ENCODE measurements around the gene BRPF3. TPM values are rescaled to one million over a fixed set of nuclear protein-coding genes. Genes with fewer than 3 reads are reported as not detected.

The BRPF3 gene
- total RNA-seq: 20.2 and 24.1 TPM in 2 replicates

- intact Hi-C loops (cut with micrococcal nuclease): loop anchor here (2.0 kb wide), 1 partner anchor 75 kb away; no protein-coding TSS in a partner anchor
- Mint-ChIP-seq H3K36me3 (ENCODE audit: low read depth) (peaks cover 21% of the 10 kb centered on the region), H3K4me3 (ENCODE audit: low read depth) (peak within 1 kb of the TSS; percentile 85), H3K27ac (peak within 1 kb of the TSS; percentile 88), H3K4me1 (ENCODE audit: low read depth) (peaks cover 19% of the 10 kb centered on the region), H3K9me3 (no peaks in the 10 kb centered on the region), H3K27me3 (ENCODE audit: low read depth) (peaks cover 3% of the 10 kb centered on the region)
- DNase-seq (ENCODE audit: low spot score): peak; percentile 69
These were observed at the start of gene BRPF3 for GRCh38 chr6:36196113-36196879. Gene BRPF3, plus strand, starts transcription at chr6:36196744. Its CDS starts 3,579 bp downstream, at chr6:36200323.

- intact Hi-C loops (cut with micrococcal nuclease): no loop called here
- H3K4me1 Mint-ChIP-seq (ENCODE audit: low read depth): peaks cover 16% of the 10 kb centered on the region
- no peaks in the 10 kb centered on the region for H3K27me3 Mint-ChIP-seq (ENCODE audit: low read depth)
- H3K4me3 Mint-ChIP-seq (ENCODE audit: low read depth): no peak overlapping the region
- no peak overlapping the region for H3K27ac Mint-ChIP-seq
- DNase-seq (ENCODE audit: low spot score): no peak
- H3K36me3 Mint-ChIP-seq (ENCODE audit: low read depth): peaks cover 3% of the 10 kb centered on the region
- peaks cover 4% of the 10 kb centered on the region for H3K9me3 Mint-ChIP-seq
These were observed 49.2 kb upstream of the BRPF3 start for GRCh38 chr6:36147294-36147693.

- intact Hi-C loops (cut with micrococcal nuclease): no loop called here
- Mint-ChIP-seq H3K36me3 (ENCODE audit: low read depth) (peaks cover 9% of the 10 kb centered on the region), H3K27ac (no peak overlapping the region), H3K4me1 (ENCODE audit: low read depth) (peaks cover 16% of the 10 kb centered on the region), H3K9me3 (peaks cover 9% of the 10 kb centered on the region), H3K27me3 (ENCODE audit: low read depth) (no peaks in the 10 kb centered on the region), H3K4me3 (ENCODE audit: low read depth) (no peak overlapping the region)
- DNase-seq (ENCODE audit: low spot score): no peak
These were observed 47.1 kb upstream of the BRPF3 start for GRCh38 chr6:36149476-36149875.

- Mint-ChIP-seq H3K9me3 (peaks cover 14% of the 10 kb centered on the region), H3K4me1 (ENCODE audit: low read depth) (peaks cover 16% of the 10 kb centered on the region), H3K27me3 (ENCODE audit: low read depth) (no peaks in the 10 kb centered on the region), H3K27ac (peak overlapping the region; percentile 23), H3K4me3 (ENCODE audit: low read depth) (no peak overlapping the region), H3K36me3 (ENCODE audit: low read depth) (peaks cover 10% of the 10 kb centered on the region)
- intact Hi-C loops (cut with micrococcal nuclease): no loop called here
- no peak for DNase-seq (ENCODE audit: low spot score)
These were observed 46.3 kb upstream of the BRPF3 start for GRCh38 chr6:36150283-36150682.

- H3K4me1 Mint-ChIP-seq (ENCODE audit: low read depth): peaks cover 8% of the 10 kb centered on the region
- no peaks in the 10 kb centered on the region for H3K27me3 Mint-ChIP-seq (ENCODE audit: low read depth)
- DNase-seq (ENCODE audit: low spot score): no peak
- intact Hi-C loops (cut with micrococcal nuclease): no loop called here
- no peak overlapping the region for H3K27ac Mint-ChIP-seq
- no peak overlapping the region for H3K4me3 Mint-ChIP-seq (ENCODE audit: low read depth)
- H3K36me3 Mint-ChIP-seq (ENCODE audit: low read depth): peaks cover 11% of the 10 kb centered on the region
- H3K9me3 Mint-ChIP-seq: peaks cover 22% of the 10 kb centered on the region
These were observed 42.3 kb upstream of the BRPF3 start for GRCh38 chr6:36154286-36154685.

- DNase-seq (ENCODE audit: low spot score): no peak
- H3K36me3 Mint-ChIP-seq (ENCODE audit: low read depth): peaks cover 11% of the 10 kb centered on the region
- no peak overlapping the region for H3K27ac Mint-ChIP-seq
- intact Hi-C loops (cut with micrococcal nuclease): no loop called here
- peaks cover 28% of the 10 kb centered on the region for H3K9me3 Mint-ChIP-seq
- peaks cover under 1% of the 10 kb centered on the region for H3K4me1 Mint-ChIP-seq (ENCODE audit: low read depth)
- no peak overlapping the region for H3K4me3 Mint-ChIP-seq (ENCODE audit: low read depth)
- no peaks in the 10 kb centered on the region for H3K27me3 Mint-ChIP-seq (ENCODE audit: low read depth)
These were observed 40.9 kb upstream of the BRPF3 start for GRCh38 chr6:36155662-36156061.

GRCh38 chr6:36160147-36160760 lies 36.3 kb upstream of the BRPF3 start:
- intact Hi-C loops (cut with micrococcal nuclease): no loop called here
- H3K36me3 Mint-ChIP-seq (ENCODE audit: low read depth): peaks cover 4% of the 10 kb centered on the region
- H3K9me3 Mint-ChIP-seq: peaks cover 19% of the 10 kb centered on the region
- no peaks in the 10 kb centered on the region for H3K4me1 Mint-ChIP-seq (ENCODE audit: low read depth)
- H3K27ac Mint-ChIP-seq: no peak overlapping the region
- H3K4me3 Mint-ChIP-seq (ENCODE audit: low read depth): no peak overlapping the region
- no peaks in the 10 kb centered on the region for H3K27me3 Mint-ChIP-seq (ENCODE audit: low read depth)
- no peak for DNase-seq (ENCODE audit: low spot score)

- H3K27ac Mint-ChIP-seq: peak overlapping the region; percentile 78
- no peak overlapping the region for H3K4me3 Mint-ChIP-seq (ENCODE audit: low read depth)
- H3K36me3 Mint-ChIP-seq (ENCODE audit: low read depth): peaks cover 6% of the 10 kb centered on the region
- H3K4me1 Mint-ChIP-seq (ENCODE audit: low read depth): peaks cover 33% of the 10 kb centered on the region
- DNase-seq (ENCODE audit: low spot score): no peak
- intact Hi-C loops (cut with micrococcal nuclease): loop anchor here (5.0 kb wide), 1 partner anchor 37 kb away; the partner anchor contains the start of gene MAPK13
- H3K9me3 Mint-ChIP-seq: peaks cover 8% of the 10 kb centered on the region
- no peaks in the 10 kb centered on the region for H3K27me3 Mint-ChIP-seq (ENCODE audit: low read depth)
These were observed 27.2 kb upstream of the BRPF3 start for GRCh38 chr6:36169023-36170007.

GRCh38 chr6:36170704-36171103 lies 25.8 kb upstream of the BRPF3 start:
- no peak overlapping the region for H3K27ac Mint-ChIP-seq
- DNase-seq (ENCODE audit: low spot score): no peak
- peaks cover 6% of the 10 kb centered on the region for H3K36me3 Mint-ChIP-seq (ENCODE audit: low read depth)
- peaks cover 8% of the 10 kb centered on the region for H3K9me3 Mint-ChIP-seq
- no peaks in the 10 kb centered on the region for H3K27me3 Mint-ChIP-seq (ENCODE audit: low read depth)
- H3K4me1 Mint-ChIP-seq (ENCODE audit: low read depth): peaks cover 33% of the 10 kb centered on the region
- H3K4me3 Mint-ChIP-seq (ENCODE audit: low read depth): no peak overlapping the region
- intact Hi-C loops (cut with micrococcal nuclease): no loop called here

GRCh38 chr6:36171573-36171972 lies 25.0 kb upstream of the BRPF3 start:
- intact Hi-C loops (cut with micrococcal nuclease): no loop called here
- Mint-ChIP-seq H3K36me3 (ENCODE audit: low read depth) (peaks cover 6% of the 10 kb centered on the region), H3K4me1 (ENCODE audit: low read depth) (peaks cover 33% of the 10 kb centered on the region), H3K9me3 (peaks cover 8% of the 10 kb centered on the region), H3K27me3 (ENCODE audit: low read depth) (no peaks in the 10 kb centered on the region), H3K27ac (no peak overlapping the region), H3K4me3 (ENCODE audit: low read depth) (no peak overlapping the region)
- no peak for DNase-seq (ENCODE audit: low spot score)

GRCh38 chr6:36177166-36177565 lies 19.4 kb upstream of the BRPF3 start:
- H3K27ac Mint-ChIP-seq: no peak overlapping the region
- no peak for DNase-seq (ENCODE audit: low spot score)
- H3K27me3 Mint-ChIP-seq (ENCODE audit: low read depth): peaks cover 4% of the 10 kb centered on the region
- peaks cover 17% of the 10 kb centered on the region for H3K36me3 Mint-ChIP-seq (ENCODE audit: low read depth)
- H3K4me3 Mint-ChIP-seq (ENCODE audit: low read depth): no peak overlapping the region
- H3K9me3 Mint-ChIP-seq: peaks cover 23% of the 10 kb centered on the region
- intact Hi-C loops (cut with micrococcal nuclease): no loop called here
- peaks cover 15% of the 10 kb centered on the region for H3K4me1 Mint-ChIP-seq (ENCODE audit: low read depth)

GRCh38 chr6:36178544-36178943 lies 18.0 kb upstream of the BRPF3 start:
- peaks cover 9% of the 10 kb centered on the region for H3K27me3 Mint-ChIP-seq (ENCODE audit: low read depth)
- H3K4me1 Mint-ChIP-seq (ENCODE audit: low read depth): peaks cover 7% of the 10 kb centered on the region
- H3K36me3 Mint-ChIP-seq (ENCODE audit: low read depth): peaks cover 17% of the 10 kb centered on the region
- no peak for DNase-seq (ENCODE audit: low spot score)
- no peak overlapping the region for H3K4me3 Mint-ChIP-seq (ENCODE audit: low read depth)
- no peak overlapping the region for H3K27ac Mint-ChIP-seq
- peaks cover 23% of the 10 kb centered on the region for H3K9me3 Mint-ChIP-seq
- intact Hi-C loops (cut with micrococcal nuclease): no loop called here

Measured in activated T-helper 2 cell treated with anti-CD3 and anti-CD28 coated beads, Interferon-gamma antibody, Interleukin-2, Interleukin-4, amounts not matched to agents 10 μg/mL and 5 μg/mL and 100 μg/mL, durations not matched to agents 14 hours and 24 hours and 36 hours (primary cell).